Measurements from ENCODE around the gene NAPB.

The NAPB gene

DNA sequence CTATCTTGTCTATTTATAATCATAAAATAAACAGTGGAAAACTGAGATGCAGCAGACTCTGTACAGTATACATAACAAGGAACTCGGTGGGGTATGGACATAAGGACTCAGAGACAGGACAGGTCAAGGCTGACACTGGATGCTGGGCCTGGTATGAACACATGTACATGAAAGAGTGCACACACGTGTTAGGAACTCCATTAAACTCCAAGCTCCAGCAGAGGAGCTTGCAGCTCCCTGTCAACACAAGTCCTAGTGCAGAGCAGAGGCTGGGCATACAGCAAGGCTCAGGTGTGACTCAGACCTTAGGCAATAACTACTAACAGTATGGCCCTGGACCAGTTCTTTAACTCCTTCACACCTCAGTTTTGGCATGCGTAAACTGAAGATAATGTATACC lies 17.1 kb downstream of the NAPB start:
- DNase-seq (ENCODE audit: low read depth) = no peak

DNA sequence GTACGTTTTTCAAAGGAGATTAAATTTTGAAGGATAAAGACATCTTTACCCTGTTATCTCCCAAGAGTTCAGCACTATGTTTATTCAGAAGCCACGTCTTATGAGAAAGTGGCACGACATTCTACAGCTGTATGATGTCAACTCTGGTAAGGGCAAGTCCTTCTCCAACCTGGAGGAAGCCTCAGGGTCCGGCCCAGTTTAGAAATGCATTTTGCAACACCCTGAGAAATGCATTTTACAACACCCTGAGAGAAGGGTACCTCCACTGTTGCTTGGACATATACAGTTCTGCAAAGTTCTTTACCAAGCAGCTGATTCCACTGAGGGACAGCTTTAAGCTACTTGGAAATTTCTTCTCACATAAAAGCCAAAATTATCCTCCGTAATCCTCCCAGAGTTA lies 17.5 kb downstream of the NAPB start:
- no peak for DNase-seq (ENCODE audit: low read depth)

DNA sequence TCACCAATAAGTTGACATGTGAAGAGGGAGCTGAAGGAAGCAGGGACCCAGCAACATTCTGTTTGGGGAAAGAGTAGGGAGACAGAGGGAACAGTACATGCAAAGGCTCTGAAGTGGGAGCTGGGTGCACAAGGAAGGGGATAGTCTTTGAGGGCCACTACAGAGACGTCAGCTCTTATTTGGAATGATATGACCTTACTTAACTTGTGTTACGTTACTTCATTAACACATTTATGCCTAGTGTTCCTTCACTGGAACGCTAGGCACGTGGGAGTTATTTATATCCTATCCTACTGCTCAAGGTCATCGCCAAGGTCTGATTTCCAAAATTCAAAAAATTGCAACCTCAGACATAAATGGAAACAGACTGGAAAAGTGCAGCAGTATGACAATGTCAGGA lies 20.2 kb downstream of the NAPB start:
- no peak for DNase-seq (ENCODE audit: low read depth)

DNA sequence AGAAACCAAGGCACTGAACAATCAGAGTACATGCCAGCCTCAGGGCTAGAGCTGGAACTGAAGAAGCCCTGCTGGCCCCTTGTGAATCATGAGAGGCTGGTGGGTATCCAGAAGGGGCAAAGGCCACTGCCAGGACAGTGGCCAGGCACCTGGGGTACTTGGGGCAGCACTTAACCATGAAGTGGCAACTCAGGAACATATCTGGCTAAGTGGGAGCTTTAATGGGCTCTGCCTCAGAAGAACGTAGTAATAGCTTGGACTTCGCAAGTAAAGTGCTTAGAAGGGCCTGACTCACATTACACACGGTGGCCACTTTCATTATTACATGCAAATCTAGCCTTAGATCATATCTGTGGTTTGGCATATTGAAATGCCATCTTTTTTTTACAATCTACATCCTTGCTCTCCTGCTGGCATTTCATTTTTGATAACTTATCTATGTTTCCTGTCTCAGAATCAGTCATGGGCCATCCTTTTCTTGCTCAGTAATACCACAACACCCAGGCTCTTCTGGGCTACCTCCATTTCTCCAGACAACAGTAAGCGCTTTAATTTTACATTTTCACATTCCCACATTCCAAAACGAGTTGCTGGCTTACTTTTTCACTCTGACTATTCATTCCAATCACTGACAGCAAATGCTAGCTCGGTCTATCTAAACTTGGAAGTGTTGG lies 21.6 kb downstream of the NAPB start:
- DNase-seq (ENCODE audit: low read depth) = no peak

DNA sequence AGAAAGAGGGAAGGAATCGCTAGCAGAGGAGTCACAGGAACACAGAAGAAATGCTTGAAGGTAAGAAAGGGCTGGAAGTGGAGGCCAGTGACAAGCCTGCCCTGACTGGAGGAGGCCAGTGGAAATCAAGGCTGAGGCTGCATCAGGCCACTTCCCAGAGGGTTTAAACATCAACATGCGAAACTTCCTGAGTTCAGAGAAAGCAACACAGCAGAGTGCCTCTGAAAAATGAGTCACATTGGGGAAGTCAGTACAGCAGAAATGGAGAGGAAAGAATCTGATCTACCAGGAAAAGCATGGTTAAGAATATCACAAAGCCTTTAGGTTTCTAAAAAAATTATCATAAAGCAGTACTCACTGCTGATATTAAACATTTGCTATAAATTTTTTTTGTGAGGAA lies 23.3 kb downstream of the NAPB start:
- no peak for DNase-seq (ENCODE audit: low read depth)

DNA sequence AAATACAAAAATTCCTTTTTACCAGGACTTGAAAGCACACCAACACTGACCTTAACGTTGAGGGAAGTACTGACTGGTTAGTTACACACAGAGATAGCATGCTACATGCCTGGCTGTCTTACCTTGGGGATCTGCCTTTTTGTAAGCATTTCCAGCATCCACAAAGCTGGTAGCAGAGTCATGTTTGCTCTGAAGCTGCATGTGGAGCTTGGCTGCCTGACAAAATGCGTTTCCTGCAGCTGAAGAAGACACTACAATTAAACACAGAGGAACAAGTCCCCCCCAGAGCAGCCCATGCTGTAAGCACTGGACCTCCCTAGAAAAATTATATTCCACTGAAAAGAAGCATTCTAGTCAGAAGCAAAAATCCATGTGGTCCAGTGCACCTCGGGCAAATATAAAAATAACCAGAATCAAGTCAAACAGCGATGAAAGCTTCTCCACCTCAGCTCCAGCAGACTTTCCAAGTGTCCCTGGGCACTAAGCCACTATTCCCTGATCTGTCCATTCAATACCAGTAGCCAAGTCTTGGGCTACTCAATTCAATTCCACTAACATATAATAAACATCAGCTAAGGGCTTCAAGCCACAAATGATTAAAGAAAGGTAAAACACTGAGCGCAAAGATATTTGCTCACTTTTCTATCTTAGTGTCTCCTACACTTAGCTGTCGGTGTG lies 24.2 kb downstream of the NAPB start:
- DNase-seq (ENCODE audit: low read depth) = no peak

DNA sequence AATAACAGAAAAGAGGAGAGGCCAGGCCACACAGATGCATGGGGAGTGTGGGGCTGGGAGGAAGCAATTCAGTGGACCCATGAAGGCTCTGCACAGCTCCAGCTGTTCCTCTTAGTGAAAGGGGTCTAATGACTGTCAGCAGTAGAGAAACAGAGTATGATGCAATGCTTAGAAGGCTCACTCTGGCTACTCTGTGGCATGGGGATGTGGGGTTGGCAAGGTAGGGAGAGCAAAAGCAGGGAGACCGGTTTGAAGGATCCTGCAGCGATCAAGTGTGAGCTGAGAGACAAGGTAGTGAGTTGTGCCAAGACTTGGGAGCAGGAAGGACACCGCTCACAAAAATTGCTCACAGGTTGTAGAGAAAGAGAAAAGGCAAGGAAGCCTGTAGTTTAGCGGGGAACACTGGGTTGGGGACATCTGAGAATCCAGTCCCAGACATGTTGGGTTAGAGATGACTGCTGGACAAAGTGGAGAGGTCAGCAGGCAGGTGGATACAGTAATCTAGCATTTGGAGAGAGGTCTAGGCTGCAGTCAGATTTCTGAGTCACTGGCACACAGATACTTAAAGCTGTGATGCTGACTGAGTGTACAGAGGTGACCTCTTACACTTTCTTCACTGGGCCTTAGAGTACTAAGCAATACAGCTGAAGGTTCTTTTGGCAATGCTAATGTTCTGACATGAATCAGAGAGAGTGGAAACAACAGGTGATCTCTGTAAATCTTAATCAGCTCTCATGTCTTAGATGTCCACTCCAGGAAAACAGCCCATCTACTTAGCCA lies 27.1 kb downstream of the NAPB start:
- no peak for DNase-seq (ENCODE audit: low read depth)

DNA sequence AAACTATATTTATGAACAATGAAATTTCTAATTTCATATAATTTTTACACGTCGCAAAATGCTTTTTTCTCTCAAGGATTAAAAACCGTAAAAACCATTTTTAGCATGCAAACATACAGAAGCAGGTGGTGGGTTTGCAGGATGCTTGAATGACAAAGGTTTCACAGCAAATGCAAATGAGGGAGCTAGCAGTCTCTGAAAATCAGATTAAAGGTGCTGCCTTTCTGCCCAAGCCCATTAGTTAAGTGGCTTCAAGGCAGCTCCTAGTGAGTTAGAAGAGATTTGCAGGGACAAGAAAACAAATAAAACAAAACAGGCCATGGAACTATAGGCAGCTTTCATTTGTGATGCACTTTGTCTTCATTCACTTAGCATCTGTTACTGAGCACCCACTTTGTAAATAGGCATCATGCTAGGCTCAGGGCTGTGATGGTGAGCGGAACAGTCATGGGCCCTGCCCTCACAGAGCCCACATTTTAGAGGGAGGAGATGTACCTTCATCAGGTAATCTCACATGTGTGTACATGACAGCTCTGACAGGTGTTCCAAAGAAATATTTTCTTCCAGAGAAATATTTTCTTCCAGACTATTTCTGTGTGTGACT lies 29.5 kb downstream of the NAPB start:
- no peak for DNase-seq (ENCODE audit: low read depth)

DNA sequence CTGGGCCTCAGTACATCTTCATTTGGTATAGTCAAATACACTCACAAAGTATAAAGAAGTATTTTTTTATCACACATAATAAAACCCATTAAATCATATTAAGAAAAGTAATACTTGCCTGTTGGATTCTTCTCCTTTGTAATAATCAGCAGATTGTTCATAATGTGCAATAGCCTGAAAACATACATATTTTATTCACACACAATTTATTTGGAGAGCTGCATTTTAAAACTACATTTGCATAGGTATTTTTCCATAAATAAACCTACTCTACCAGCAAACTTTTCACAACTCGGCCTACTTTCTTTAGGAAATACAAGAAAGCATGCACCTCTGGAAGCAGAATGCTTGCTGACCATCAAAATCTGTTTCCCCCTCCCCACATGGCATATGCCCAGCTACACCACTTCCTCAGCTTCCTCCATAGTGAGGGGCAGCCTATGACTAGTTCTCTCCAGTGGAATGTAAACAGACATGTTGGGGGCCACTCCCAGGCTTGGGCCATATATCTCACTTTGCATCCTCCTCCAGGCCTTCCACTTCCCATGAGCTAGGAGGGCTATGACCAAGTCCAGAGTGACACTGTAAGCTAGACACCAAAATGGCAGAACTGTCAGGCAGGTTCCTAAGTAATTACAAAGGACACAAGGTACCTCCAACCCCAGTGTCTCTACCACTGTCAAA lies 31.1 kb downstream of the NAPB start:
- no peak for DNase-seq (ENCODE audit: low read depth)

DNA sequence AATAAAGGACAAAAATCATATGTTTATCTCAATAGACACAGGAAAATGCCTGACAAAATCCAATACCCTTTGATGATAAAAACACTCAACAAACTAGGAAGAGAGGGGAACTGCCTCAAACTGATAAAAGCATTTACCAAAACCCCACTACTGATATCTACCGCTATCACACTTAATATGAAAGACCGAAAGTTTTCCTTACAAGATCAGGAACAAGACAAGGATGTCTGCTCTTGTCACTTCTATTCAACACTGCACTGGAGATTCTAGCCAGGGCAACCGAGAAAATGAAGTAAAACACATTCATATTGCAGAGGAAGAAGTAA lies 34.2 kb downstream of the NAPB start:
- DNase-seq (ENCODE audit: low read depth) = no peak

DNA sequence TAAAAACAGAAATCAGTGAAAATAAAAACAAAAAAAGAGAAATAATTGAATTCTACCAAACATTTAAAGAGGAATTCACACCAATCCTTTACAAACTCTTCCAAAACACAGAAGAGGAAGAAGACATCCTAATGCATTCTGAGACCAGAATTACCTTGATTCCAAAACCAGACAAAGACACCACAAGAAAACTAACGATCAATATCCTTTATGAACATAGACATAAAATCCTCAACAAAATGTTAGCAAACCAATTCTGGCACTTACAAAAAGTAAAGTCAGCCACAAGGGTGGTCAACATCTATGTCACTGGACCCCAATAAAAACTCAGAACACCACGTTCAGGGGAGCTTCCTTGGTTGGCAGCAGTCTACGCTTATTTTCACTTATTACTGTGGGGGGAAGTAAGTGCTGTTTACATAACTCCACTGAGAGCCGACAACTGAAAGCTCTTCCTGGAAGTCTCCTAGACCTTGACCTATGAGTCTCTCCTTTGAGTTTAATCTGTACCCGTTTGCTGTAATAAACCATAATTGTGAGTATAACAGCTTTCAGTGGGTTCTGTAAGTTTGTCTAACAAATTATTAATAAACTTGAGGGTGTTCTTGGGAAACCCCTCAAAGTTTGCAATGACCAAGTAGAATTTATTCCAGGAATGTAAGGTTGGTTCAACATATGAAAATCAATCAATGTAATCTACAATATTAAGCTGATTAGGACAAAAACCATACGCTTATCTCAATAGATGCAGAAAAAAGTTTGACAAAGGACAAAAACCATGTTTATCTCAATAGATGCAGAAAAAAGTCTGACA lies 34.8 kb downstream of the NAPB start:
- DNase-seq (ENCODE audit: low read depth) = no peak

DNA sequence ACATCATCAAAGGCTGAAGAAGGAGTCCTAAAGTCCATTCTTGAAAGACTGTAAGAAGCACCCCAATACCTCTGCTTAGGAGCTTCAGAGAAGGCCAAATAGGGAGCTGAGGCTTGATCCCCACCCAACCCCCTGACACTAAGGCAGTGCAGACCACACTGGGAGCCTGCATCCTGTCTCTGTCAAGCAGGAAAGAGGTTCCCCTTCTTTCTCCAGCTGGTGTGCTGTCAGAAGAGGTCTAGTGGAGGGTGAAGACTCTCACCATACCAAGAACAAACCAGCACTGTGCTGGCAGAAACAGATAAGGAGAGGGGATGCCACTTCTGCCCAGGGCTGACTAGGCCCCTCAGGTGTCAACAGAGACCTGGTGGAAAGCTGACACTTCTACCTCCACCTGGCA lies 39.4 kb downstream of the NAPB start:
- DNase-seq (ENCODE audit: low read depth) = no peak

DNA sequence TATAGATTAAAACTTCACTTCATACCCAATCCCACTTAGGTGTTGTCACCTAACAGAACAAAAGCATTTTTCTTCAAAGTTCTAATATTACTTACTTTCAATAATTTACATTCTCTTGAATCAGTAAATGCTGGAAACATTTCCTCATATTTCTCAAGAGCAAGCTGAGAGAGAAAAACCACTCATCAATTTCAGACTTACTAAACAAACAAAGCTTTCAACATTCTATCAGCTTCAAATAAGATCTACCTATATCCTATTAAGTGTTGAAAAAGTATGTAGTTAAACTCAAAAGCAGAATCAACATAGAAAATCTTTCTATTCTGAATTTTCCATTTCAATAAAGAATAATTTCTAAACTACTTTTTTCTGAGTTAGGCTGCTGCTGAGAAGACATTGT lies 41.5 kb downstream of the NAPB start:
- no peak for DNase-seq (ENCODE audit: low read depth)

DNA sequence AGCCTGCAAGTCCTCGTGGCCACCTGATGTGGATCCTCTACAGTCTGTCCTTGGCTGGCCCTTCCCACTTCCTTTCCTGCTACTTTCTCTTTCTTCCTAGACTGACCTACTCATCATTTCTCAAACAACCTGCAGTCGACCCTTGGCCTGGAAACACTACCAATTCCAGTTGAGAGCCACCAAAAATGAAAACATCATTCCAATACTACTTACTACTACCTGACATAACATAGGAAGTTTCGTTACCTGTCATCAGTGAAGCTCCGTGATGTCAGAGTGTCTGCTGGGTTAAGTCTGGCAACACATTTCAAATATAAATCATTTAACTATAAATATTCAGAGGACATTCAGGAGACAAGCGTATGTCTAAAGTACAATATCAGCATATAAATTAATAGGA lies 45.5 kb downstream of the NAPB start:
- no peak for DNase-seq (ENCODE audit: low read depth)

DNA sequence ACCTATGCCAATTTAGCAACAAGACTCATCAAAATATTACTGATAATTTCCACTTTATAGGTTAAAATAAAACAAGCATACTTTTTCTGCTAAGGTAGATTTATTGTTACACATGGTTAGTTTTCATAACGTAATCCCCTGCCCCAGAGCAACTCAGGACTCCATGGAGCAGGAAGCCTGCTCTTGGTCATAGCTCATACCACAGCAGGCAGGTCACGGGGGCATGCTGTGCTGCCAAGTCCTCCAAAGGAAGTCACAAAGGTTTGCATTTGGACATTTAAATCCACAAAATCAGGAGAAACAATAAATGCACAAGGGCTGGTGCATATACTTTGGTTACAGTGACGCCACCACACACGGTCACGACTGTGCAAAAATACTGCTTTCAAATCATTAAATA lies 46.8 kb downstream of the NAPB start:
- no peak for DNase-seq (ENCODE audit: low read depth)

DNA sequence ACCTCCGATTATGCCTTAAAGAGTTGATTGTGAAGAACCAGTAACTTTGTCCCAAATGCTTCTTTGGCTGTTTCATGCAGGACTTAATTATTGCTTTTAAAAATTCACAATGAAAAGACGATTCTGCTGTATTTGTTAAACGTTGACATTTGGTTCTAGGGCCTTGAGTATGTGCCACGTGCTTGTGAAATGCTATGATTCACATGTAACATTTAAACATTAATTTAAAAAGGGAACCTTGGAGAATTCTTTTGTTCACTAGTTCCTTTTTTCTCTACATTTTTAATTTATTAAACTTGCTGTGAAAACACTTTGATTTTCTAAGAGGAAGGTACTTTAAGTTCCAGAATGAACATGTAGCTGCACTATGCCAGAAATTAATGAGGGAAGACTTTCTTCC lies 49.8 kb downstream of the NAPB start:
- DNase-seq (ENCODE audit: low read depth) = no peak

DNA sequence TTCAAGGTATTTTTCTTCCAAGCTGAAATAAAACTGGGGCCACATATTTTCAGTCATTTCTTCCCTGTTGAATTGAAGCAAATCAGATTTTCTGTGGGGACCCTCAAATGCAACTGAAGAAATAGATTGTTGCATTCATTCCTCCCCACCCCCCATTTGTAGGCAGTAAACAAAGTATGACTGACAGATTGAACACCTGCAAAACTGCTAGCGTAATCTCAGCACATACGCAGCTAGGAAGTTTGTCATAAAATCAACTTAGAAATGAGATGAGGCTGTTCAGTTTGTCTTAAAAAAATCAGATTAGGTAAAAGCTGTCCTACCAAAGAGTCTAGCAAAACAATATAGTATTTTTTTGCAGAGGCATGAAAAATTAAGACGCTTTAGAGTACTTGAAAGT lies 50.4 kb downstream of the NAPB start:
- no peak for DNase-seq (ENCODE audit: low read depth)

DNA sequence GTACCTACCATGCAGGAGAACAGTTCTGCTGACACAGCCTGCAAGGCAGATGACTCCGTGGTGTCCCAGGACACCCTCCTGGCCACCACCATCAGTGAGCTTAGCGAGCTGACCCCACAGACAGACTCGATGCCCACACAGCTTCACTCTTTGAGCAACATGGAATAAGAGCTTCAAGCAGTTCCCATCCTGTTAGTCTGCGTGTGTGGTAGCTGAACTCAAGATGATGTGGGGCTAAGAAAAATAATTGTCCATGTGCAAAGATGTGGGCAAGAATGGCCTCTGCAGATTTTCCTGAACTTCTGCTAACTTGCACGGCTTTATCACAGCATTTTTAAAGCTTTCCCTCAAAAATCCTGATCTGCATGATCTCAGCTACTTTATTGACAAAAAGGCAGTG lies 51.0 kb downstream of the NAPB start:
- no peak for DNase-seq (ENCODE audit: low read depth)

DNA sequence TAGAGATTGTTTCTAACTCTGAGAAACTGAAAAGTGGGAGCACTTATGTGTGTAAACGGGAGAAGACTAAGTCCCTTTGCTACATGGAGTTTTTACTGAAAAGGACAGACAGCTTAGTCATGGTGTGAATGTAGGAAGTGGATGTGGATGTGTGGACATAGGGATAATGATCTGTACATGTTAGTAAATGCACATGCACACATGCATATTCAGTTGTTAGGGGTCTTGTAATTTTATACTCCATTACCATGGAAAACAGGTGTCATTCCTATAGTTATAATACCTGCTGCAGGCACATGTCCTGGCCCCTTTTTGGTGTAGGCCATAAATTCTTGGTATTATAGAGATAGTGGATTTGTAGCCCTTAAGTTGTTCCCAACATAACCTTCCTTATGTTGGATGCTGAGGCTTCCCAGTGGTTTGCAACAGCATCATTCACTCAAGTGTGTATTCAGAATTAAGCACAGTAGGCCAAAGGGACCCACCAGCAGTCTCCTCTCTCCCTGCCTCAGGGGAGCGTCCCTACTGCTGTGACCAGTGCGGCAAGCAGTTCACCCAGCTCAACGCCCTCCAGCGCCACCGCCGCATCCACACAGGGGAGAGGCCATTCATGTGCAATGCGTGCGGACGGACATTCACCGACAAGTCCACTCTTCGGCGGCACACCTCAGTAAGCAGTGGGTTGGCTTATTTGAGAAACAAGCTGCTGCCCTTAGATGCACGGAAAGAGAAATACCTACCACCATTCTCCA lies 52.0 kb downstream of the NAPB start:
- no peak for DNase-seq (ENCODE audit: low read depth)

DNA sequence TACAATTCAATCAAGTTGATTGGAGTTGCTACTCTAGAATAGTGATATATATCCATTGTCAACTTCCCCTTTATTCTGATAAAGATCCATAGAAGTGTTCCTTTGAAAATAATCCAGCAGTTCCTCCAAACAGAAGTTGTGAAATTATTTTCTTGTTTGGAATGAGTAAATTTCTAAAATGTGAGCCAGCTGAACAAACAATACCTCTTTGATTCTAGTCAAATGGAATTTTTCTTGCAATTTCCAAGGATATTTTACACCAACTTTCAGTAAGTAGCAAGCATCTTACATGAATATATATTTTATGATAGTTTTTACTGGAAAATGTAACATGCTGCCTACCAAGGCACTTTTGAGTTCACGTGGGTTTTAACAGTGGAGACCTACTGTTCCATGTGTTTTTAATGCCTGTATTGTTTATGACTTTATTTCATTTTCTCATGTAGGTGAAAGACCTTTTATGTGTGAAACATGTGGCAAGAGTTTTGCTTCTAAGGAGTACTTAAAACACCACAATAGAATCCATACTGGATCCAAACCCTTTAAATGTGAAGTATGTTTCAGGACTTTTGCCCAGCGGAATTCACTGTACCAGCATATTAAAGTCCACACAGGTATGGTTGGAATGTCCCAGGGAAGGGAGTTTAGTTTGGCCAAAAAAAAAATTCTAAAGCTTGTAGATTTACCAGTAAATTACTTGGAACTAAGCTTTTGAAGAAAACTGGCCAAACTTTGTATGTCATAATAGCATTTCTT lies 52.8 kb downstream of the NAPB start:
- no peak for DNase-seq (ENCODE audit: low read depth)

All from stimulated activated CD4-positive, alpha-beta T cell treated with anti-CD3 and anti-CD28 coated beads, Interleukin-2, amount 100 ng/mL, for 4 hours (primary cell).